ENCODE measurements around the gene SRPX.

Gene SRPX

GRCh38 chrX:38108364-38108763, 112.3 kb downstream of the SRPX start:
- Histone ChIP-seq H3K4me1 (ENCODE audit: control insufficient read depth in 1 of 2, insufficient read depth in 2 of 2, low read length in 2 of 2) (no peaks in the 10 kb centered on the region), H3K9ac (ENCODE audit: low read length) (no peak overlapping the region), H3K4me3 (ENCODE audit: low read depth, low read length) (no peak overlapping the region), H3K79me1 (ENCODE audit: low read length) (no peaks in the 10 kb centered on the region), H2AK5ac (ENCODE audit: low read length) (no peak overlapping the region), H3K79me2 (ENCODE audit: control insufficient read depth, insufficient read depth, low read length, poor library complexity) (no peaks in the 10 kb centered on the region), H3K27me3 (ENCODE audit: insufficient read depth, low read length) (no peaks in the 10 kb centered on the region), H4K12ac (ENCODE audit: low read depth, low read length) (no peak overlapping the region), H2BK5ac (ENCODE audit: low read depth, low read length, poor library complexity) (no peak overlapping the region), H2BK120ac (ENCODE audit: insufficient read depth, low read length, poor library complexity) (no peak overlapping the region), H3K36me3 (ENCODE audit: control insufficient read depth in 1 of 2, insufficient read depth in 2 of 2, low read length in 2 of 2) (no peaks in the 10 kb centered on the region), H3K18ac (ENCODE audit: low read length) (no peak overlapping the region), H2AFZ (ENCODE audit: insufficient read depth, low read length, poor library complexity) (no peak overlapping the region), H3K14ac (ENCODE audit: low read length) (no peak overlapping the region), H3K27ac (ENCODE audit: low read depth, low read length) (no peak overlapping the region), H3K23ac (ENCODE audit: low read length) (no peak overlapping the region), H2BK12ac (ENCODE audit: low read length) (no peak overlapping the region), H3K4ac (ENCODE audit: low read depth, low read length) (no peak overlapping the region), H3K9me3 (ENCODE audit: insufficient read depth, low read depth, low read length) (no peaks in the 10 kb centered on the region), H4K8ac (ENCODE audit: low read depth, low read length) (no peak overlapping the region), H3K4me2 (ENCODE audit: low read length) (no peak overlapping the region), H4K91ac (ENCODE audit: low read depth, low read length) (no peak overlapping the region)
- no peak for DNase-seq
- no CpG with 5 or more reads among the region's 6 CpGs for WGBS (ENCODE audit: extremely low coverage, insufficient coverage, insufficient read length)

GRCh38 chrX:38106991-38107655, 113.5 kb downstream of the SRPX start:
- H3K27me3 ChIP-seq (ENCODE audit: insufficient read depth, low read length), result no peaks in the 10 kb centered on the region
- no CpG with 5 or more reads among the region's 6 CpGs for WGBS (ENCODE audit: extremely low coverage, insufficient coverage, insufficient read length)
- H3K4me2 ChIP-seq (ENCODE audit: low read length), result no peak overlapping the region

GRCh38 chrX:38105216-38105725, 115.4 kb downstream of the SRPX start:
- no peaks in the 10 kb centered on the region for H3K36me3 ChIP-seq (ENCODE audit: control insufficient read depth in 1 of 2, insufficient read depth in 2 of 2, low read length in 2 of 2)
- no peak overlapping the region for H3K23ac ChIP-seq (ENCODE audit: low read length)
- H3K4me2 ChIP-seq (ENCODE audit: low read length), result no peak overlapping the region
- no peak overlapping the region for H3K14ac ChIP-seq (ENCODE audit: low read length)
- H4K12ac ChIP-seq (ENCODE audit: low read depth, low read length), result no peak overlapping the region
- H3K9me3 ChIP-seq (ENCODE audit: insufficient read depth, low read depth, low read length), result no peaks in the 10 kb centered on the region
- H3K4ac ChIP-seq (ENCODE audit: low read depth, low read length), result no peak overlapping the region
- no peak overlapping the region for H3K18ac ChIP-seq (ENCODE audit: low read length)
- no peak overlapping the region for H4K8ac ChIP-seq (ENCODE audit: low read depth, low read length)
- H3K4me1 ChIP-seq (ENCODE audit: control insufficient read depth in 1 of 2, insufficient read depth in 2 of 2, low read length in 2 of 2), result no peaks in the 10 kb centered on the region
- no peak for DNase-seq
- no peak overlapping the region for H3K9ac ChIP-seq (ENCODE audit: low read length)
- H2BK120ac ChIP-seq (ENCODE audit: insufficient read depth, low read length, poor library complexity), result no peak overlapping the region
- no peak overlapping the region for H4K91ac ChIP-seq (ENCODE audit: low read depth, low read length)
- no peak overlapping the region for H2AFZ ChIP-seq (ENCODE audit: insufficient read depth, low read length, poor library complexity)
- no peak overlapping the region for H3K4me3 ChIP-seq (ENCODE audit: low read depth, low read length)
- no peaks in the 10 kb centered on the region for H3K79me1 ChIP-seq (ENCODE audit: low read length)
- no peaks in the 10 kb centered on the region for H3K27me3 ChIP-seq (ENCODE audit: insufficient read depth, low read length)
- no peak overlapping the region for H2BK12ac ChIP-seq (ENCODE audit: low read length)
- H2AK5ac ChIP-seq (ENCODE audit: low read length), result no peak overlapping the region
- no peak overlapping the region for H3K27ac ChIP-seq (ENCODE audit: low read depth, low read length)
- H3K79me2 ChIP-seq (ENCODE audit: control insufficient read depth, insufficient read depth, low read length, poor library complexity), result no peaks in the 10 kb centered on the region
- no peak overlapping the region for H2BK5ac ChIP-seq (ENCODE audit: low read depth, low read length, poor library complexity)
- WGBS (ENCODE audit: extremely low coverage, insufficient coverage, insufficient read length), result no CpG with 5 or more reads among the region's 6 CpGs

More at GRCh38 chrX:38106991-38107655, 113.5 kb downstream of the SRPX start:
- Histone ChIP-seq H2BK120ac (ENCODE audit: insufficient read depth, low read length, poor library complexity) (no peak overlapping the region), H3K79me2 (ENCODE audit: control insufficient read depth, insufficient read depth, low read length, poor library complexity) (no peaks in the 10 kb centered on the region), H2BK5ac (ENCODE audit: low read depth, low read length, poor library complexity) (no peak overlapping the region), H3K14ac (ENCODE audit: low read length) (no peak overlapping the region), H3K79me1 (ENCODE audit: low read length) (no peaks in the 10 kb centered on the region), H3K9ac (ENCODE audit: low read length) (no peak overlapping the region), H3K36me3 (ENCODE audit: control insufficient read depth in 1 of 2, insufficient read depth in 2 of 2, low read length in 2 of 2) (no peaks in the 10 kb centered on the region), H4K91ac (ENCODE audit: low read depth, low read length) (no peak overlapping the region), H4K8ac (ENCODE audit: low read depth, low read length) (no peak overlapping the region), H3K18ac (ENCODE audit: low read length) (no peak overlapping the region), H2AFZ (ENCODE audit: insufficient read depth, low read length, poor library complexity) (no peak overlapping the region), H3K4ac (ENCODE audit: low read depth, low read length) (no peak overlapping the region), H3K4me1 (ENCODE audit: control insufficient read depth in 1 of 2, insufficient read depth in 2 of 2, low read length in 2 of 2) (no peaks in the 10 kb centered on the region), H3K27ac (ENCODE audit: low read depth, low read length) (no peak overlapping the region), H3K23ac (ENCODE audit: low read length) (no peak overlapping the region), H4K12ac (ENCODE audit: low read depth, low read length) (no peak overlapping the region), H2BK12ac (ENCODE audit: low read length) (no peak overlapping the region), H3K4me3 (ENCODE audit: low read depth, low read length) (no peak overlapping the region), H3K9me3 (ENCODE audit: insufficient read depth, low read depth, low read length) (no peaks in the 10 kb centered on the region), H2AK5ac (ENCODE audit: low read length) (no peak overlapping the region)
- DNase-seq, result peak in 1 of 2 donors; percentile 16

- Histone ChIP-seq H3K9me3 (ENCODE audit: insufficient read depth, low read depth, low read length) (no peaks in the 10 kb centered on the region), H3K4me1 (ENCODE audit: control insufficient read depth in 1 of 2, insufficient read depth in 2 of 2, low read length in 2 of 2) (no peaks in the 10 kb centered on the region), H4K8ac (ENCODE audit: low read depth, low read length) (no peak overlapping the region), H4K12ac (ENCODE audit: low read depth, low read length) (no peak overlapping the region), H3K18ac (ENCODE audit: low read length) (no peak overlapping the region), H2BK5ac (ENCODE audit: low read depth, low read length, poor library complexity) (no peak overlapping the region), H2AFZ (ENCODE audit: insufficient read depth, low read length, poor library complexity) (no peak overlapping the region), H3K4me2 (ENCODE audit: low read length) (no peak overlapping the region), H3K4me3 (ENCODE audit: low read depth, low read length) (no peak overlapping the region), H3K9ac (ENCODE audit: low read length) (no peak overlapping the region), H2AK5ac (ENCODE audit: low read length) (no peak overlapping the region), H3K27me3 (ENCODE audit: insufficient read depth, low read length) (no peaks in the 10 kb centered on the region), H2BK12ac (ENCODE audit: low read length) (no peak overlapping the region), H3K36me3 (ENCODE audit: control insufficient read depth in 1 of 2, insufficient read depth in 2 of 2, low read length in 2 of 2) (no peaks in the 10 kb centered on the region), H2BK120ac (ENCODE audit: insufficient read depth, low read length, poor library complexity) (no peak overlapping the region), H3K27ac (ENCODE audit: low read depth, low read length) (no peak overlapping the region), H3K14ac (ENCODE audit: low read length) (no peak overlapping the region), H3K23ac (ENCODE audit: low read length) (no peak overlapping the region), H3K79me2 (ENCODE audit: control insufficient read depth, insufficient read depth, low read length, poor library complexity) (no peaks in the 10 kb centered on the region), H3K4ac (ENCODE audit: low read depth, low read length) (no peak overlapping the region), H4K91ac (ENCODE audit: low read depth, low read length) (no peak overlapping the region), H3K79me1 (ENCODE audit: low read length) (no peaks in the 10 kb centered on the region)
- no peak for DNase-seq
- no CpG with 5 or more reads among the region's 5 CpGs for WGBS (ENCODE audit: extremely low coverage, insufficient coverage, insufficient read length)
Measured at GRCh38 chrX:38103857-38104812, 116.5 kb downstream of the SRPX start.
